Gastrocnemius medialis (tissue), 4 donors: ENCODE measurements around the gene GALNT18.

Experiments used
- CTCF ChIP-seq, 5 experiments: fragments of 450-650 bp in 3 of 5; fragments of 200-600 bp in 2 of 5; sonication (generic) in 2 of 5; IDR thresholded peaks in 4 of 5; conservative IDR thresholded peaks in 1 of 5; 1 replicate in 4 of 5; 2 replicates in 1 of 5; pipeline ENCODE4 v1.5.1; 2016 to 2019; ENCODE audit warnings: antibody characterized with exemption in 5 of 5, mild to moderate bottlenecking in 3 of 5, moderate library complexity in 3 of 5
- POLR2A ChIP-seq, 2 donors: fragments of 450-650 bp; IDR thresholded peaks; one replicate each; pipeline ENCODE4 v1.6.1; 2017; ENCODE audit warnings: antibody characterized with exemption in 2 of 2, mild to moderate bottlenecking in 2 of 2, moderate library complexity in 2 of 2

GRCh38 chr11:11602011-11602410 lies 19.8 kb downstream of the GALNT18 start:
- TF ChIP-seq CTCF (IDR thresholded peaks at IDR 0.05 in 4 of 5, conservative IDR thresholded peaks at IDR 0.05 in 1 of 5) (no peak), POLR2A (IDR thresholded peaks at IDR 0.05) (no peak)
